Measurements from ENCODE around the gene SPATA13. TPM values are rescaled to one million over a fixed set of nuclear protein-coding genes. Genes with fewer than 3 reads are reported as not detected.

SPATA13 gene
- total RNA-seq, 1 experiment from 2014 or later, result 21.4 TPM

DNA sequence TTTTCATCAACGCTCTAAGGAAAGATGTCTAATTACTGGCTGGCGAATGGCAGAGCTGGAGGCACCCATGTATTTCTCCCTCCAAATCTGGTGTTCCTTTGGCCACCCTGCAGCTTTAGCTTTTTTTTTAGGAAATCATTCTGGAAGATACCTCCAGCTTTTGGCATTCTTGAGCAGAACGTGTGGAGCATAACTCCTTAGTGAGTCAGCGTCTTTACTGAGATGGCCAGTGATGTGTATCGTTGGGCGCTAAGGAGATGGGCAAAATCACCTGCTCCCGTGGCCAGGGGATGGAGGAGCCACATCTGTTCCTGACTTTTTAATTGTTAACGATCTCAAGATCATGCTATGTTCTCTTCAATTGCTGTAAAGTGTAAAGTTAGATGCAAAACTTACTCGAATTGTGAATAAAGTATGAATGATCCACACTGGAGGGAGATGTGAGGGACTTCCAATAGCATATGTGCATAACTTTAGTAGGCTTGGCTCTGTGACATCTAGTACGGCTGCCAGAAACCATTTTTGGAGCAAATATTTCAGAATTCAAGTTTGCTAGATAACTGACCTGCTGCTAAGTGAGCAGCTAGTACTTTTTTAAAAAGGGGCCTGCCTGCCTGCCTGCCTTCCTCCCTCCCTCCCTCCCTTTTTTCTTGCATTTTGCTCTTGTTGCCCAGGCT lies 124.5 kb downstream of the SPATA13 start:
- DNase-seq (ENCODE audit: low read depth, low spot score) (no peak), ATAC-seq (no peak)
- no peaks in the 10 kb centered on the region for H3K4me1 ChIP-seq (ENCODE audit: control insufficient read depth in 1 of 2, insufficient read depth in 2 of 2, low read length in 2 of 2)
- TF ChIP-seq SRF (IDR thresholded peaks at IDR 0.05; ENCODE audit: low read depth) (no peak), SP1 (IDR thresholded peaks at IDR 0.05; ENCODE audit: low read depth) (no peak), CBX3 (IDR thresholded peaks at IDR 0.05; ENCODE audit: low read depth) (no peak), CEBPB (IDR thresholded peaks at IDR 0.05; ENCODE audit: low read depth) (no peak), RAD21 (IDR thresholded peaks at IDR 0.05; ENCODE audit: low read depth) (no peak), ELF1 (IDR thresholded peaks at IDR 0.05; ENCODE audit: borderline replicate concordance, low read depth) (no peak), EZH2 (IDR thresholded peaks at IDR 0.05) (no peak), YY1 (IDR thresholded peaks at IDR 0.05; ENCODE audit: extremely low read depth, insufficient replicate concordance, low read depth, low read length) (no peak)
- TF ChIP-seq, protein P1, sequence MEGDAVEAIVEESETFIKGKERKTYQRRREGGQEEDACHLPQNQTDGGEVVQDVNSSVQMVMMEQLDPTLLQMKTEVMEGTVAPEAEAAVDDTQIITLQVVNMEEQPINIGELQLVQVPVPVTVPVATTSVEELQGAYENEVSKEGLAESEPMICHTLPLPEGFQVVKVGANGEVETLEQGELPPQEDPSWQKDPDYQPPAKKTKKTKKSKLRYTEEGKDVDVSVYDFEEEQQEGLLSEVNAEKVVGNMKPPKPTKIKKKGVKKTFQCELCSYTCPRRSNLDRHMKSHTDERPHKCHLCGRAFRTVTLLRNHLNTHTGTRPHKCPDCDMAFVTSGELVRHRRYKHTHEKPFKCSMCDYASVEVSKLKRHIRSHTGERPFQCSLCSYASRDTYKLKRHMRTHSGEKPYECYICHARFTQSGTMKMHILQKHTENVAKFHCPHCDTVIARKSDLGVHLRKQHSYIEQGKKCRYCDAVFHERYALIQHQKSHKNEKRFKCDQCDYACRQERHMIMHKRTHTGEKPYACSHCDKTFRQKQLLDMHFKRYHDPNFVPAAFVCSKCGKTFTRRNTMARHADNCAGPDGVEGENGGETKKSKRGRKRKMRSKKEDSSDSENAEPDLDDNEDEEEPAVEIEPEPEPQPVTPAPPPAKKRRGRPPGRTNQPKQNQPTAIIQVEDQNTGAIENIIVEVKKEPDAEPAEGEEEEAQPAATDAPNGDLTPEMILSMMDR (IDR thresholded peaks at IDR 0.05 in 2 of 3, conservative IDR thresholded peaks at IDR 0.05 in 1 of 3; ENCODE audit: borderline replicate concordance in 1 of 3, insufficient read depth in 1 of 3, low read depth in 2 of 3, low read length in 2 of 3), result no peak
- H3K4me2 ChIP-seq (ENCODE audit: low read length), result no peak overlapping the region
- CTCF ChIA-PET, result no interaction called here
- no peak overlapping the region for H3K27ac ChIP-seq (ENCODE audit: low read depth, low read length)
- POLR2A ChIA-PET, result no interaction called here
- H4K20me1 ChIP-seq (ENCODE audit: insufficient read depth), result no peaks in the 10 kb centered on the region
- no peak overlapping the region for H3K4me3 ChIP-seq (replicated peaks in 1 of 2; ENCODE audit: low read depth in 1 of 2, low read length in 2 of 2)
- intact Hi-C loops (cut with micrococcal nuclease), result no loop called here
- H3K36me3 ChIP-seq (ENCODE audit: control insufficient read depth in 1 of 2, insufficient read depth in 2 of 2, low read length in 2 of 2), result peaks cover 0 to 3% of the 10 kb centered on the region in 2 experiments; a peak in 2 of 4 replicates
- H3K79me2 ChIP-seq (ENCODE audit: insufficient read depth, low read length), result no peaks in the 10 kb centered on the region
- RAD21 ChIA-PET (ENCODE audit: low non-redundant PET in 1 of 2, low total read pairs in 2 of 2, uncharacterized antibody in 2 of 2, unreplicated experiment in 2 of 2), result no interaction called here
- no peaks in the 10 kb centered on the region for H3K27me3 ChIP-seq (ENCODE audit: insufficient read depth, low read length)
- H3K9ac ChIP-seq (ENCODE audit: low read length), result no peak overlapping the region
- H2AFZ ChIP-seq (ENCODE audit: low read depth, low read length, poor library complexity, severe bottlenecking), result no peak overlapping the region
- BruUV-seq (replicated peaks), result no TSS peak
- no peaks in the 10 kb centered on the region for H3K9me2 ChIP-seq (ENCODE audit: insufficient read depth)
- no peaks in the 10 kb centered on the region for H3K9me3 ChIP-seq (ENCODE audit: control insufficient read depth in 1 of 2, insufficient read depth in 1 of 2, low read depth in 1 of 2, low read length in 2 of 2)

All from HCT116 (cell line).